Neural progenitor cell (in vitro differentiated cells): Measurements from ENCODE around the gene FAM76A.

Source experiments
- CTCF ChIP-seq: fragments of 200-600 bp; sonication (generic); IDR thresholded peaks from 2 replicates; pipeline ENCODE4 v1.5.1; 2017; ENCODE audit warnings: antibody characterized with exemption, mild to moderate bottlenecking
- EZH2 ChIP-seq: fragments of 200-600 bp; sonication (generic); IDR thresholded peaks from 2 replicates; pipeline ENCODE4 v1.6.1; 2017; ENCODE audit warnings: antibody characterized with exemption, mild to moderate bottlenecking, moderate library complexity
- EZH2phosphoT487 ChIP-seq: fragments of 200-600 bp; sonication (generic); IDR thresholded peaks from 2 replicates; pipeline ENCODE4 v1.6.1; 2017; ENCODE audit warnings: antibody characterized with exemption

GRCh38 chr1:27755286-27755685 is 29.5 kb downstream of the FAM76A start:
- TF ChIP-seq CTCF (no peak), EZH2phosphoT487 (no peak), EZH2 (no peak)
